HL-60/S4 treated with retinoic acid at 250 ng/mL for 4 days and 3 days (cell line): Measurements from ENCODE around the gene MYL7.
"Not testable (repeated sequence)": the region's sequence is repeated elsewhere in the genome, so short reads cannot be mapped to it uniquely, and the experiment has no call there.

Experiments
- in situ Hi-C: fragments of 300-500 bp; cut with MboI; formaldehyde crosslinking; loops from 2 replicates; pipeline ENCODE4 v1.7.0; 2022; ENCODE audit warnings: low sequenced_read_pairs

MYL7 gene

DNA sequence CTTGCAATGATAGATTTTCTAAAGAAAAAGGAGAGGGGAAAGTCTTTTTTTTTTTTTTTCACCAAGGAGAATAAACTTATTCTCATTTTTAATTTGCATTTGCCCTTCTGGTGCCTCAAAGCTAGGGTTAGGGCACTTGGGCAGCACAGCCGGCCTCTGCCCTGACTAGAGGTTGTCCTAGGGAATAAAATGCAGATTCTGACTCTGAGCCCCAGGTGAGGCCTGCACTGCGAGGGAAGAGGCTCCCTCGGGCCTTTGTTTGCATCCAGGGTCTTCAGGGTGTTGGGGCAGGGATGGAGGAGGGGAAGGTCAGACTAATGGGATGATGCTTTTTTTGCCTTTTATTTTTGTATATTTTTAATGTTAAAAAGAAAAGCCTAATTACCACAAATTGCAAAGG lies 7.8 kb downstream of the MYL7 start:
- in situ Hi-C loops: no loop called here

DNA sequence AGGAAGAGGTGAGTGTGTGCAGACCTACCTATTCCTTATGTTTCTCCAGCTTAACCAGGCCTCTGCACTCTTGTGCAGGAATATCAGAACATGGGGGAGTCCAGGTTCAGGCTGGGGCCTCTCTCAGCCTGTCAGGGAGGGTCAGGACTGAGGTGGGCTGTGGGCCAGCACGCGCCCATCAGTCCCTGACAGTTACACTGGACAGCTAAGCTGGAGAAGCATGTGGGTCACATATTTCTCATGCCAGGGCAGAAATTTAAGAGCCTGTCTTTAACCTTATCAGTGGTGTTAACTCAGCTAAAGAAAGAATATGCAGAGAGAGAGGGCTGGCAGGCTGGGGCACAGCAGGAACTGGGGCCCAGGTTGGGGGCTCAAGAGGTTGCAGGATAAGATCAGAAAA lies 9.1 kb downstream of the MYL7 start:
- in situ Hi-C loops: no loop called here

DNA sequence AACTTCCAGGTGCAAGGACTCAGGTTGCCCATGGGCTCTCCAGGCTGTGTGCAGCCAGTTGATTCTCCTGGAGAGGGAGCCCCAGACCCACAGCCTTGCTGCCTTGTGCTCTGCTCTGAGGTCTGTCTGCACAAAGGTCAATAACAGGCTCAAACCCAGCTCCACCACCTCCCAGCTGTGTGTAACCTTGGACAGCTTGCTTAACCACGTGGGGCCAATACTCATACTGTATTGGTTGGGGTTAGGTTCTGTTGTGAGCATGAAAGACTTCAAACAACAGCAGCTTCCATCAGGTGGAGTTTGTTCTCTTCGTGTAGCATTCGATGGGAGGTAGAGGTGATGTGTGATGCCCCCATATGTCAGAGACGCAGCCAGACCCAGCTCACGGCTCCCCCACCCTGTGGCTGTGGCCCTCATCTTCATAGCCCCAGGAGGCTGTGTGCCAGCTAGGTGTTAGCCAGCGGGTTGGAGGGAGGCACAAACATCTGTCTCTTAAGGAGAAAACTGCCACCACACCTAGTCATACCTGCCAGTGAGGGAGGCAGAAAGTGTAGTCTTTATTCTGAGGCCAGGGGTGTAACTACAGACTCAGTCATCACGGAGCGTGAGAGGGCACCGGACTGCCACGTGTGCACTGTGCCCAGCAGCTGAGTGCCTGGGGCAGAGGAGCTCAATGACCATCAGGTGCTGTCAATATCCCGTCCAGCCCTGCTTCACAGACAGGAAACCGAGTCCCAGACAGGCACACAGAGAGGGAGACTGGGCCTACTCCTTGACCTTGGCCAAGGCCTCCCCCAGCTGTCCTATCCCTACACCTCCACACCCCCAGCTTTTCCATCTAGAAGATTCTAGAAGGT lies 9.7 kb downstream of the MYL7 start:
- in situ Hi-C loops: no loop called here

DNA sequence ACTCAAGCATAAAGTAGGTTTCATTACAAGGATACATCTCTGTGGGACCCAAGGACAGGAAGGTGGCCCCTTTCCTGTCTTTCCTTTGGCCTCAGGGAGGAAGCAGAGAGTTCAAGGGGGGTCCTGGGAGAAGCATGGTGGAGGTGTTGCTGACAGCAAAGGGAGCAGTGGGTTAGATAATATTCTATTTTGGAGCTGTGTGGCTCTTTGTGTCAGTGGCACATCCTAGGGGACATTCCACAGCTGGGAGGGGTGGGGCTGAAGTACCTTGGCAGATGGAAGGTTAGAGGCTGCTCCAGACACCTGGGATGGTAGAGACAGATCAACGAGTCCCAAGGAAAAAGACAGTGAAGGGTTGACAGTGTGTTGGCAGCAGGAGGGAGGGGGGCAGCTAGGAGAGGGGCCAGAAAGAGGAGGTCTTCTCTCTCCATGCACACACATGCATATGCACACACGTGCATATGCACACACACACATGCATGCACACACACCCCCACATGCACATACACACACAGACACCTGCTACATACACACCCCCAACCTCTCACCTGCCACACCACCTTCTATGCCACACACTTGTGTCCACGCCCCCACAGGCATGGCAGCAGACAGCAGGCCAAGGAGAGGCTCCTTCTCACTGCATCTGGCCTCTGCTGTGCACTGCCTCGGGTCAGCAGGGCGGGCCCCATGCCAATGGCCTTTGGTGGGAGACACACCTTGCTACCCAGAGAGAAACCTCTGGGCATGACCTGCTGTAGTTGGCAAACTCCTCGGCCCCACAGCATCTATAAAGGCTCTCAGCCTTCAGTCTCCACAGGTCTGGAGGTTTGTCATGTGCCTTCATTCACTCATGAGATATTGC lies 12.2 kb downstream of the MYL7 start:
- in situ Hi-C loops: no loop called here

DNA sequence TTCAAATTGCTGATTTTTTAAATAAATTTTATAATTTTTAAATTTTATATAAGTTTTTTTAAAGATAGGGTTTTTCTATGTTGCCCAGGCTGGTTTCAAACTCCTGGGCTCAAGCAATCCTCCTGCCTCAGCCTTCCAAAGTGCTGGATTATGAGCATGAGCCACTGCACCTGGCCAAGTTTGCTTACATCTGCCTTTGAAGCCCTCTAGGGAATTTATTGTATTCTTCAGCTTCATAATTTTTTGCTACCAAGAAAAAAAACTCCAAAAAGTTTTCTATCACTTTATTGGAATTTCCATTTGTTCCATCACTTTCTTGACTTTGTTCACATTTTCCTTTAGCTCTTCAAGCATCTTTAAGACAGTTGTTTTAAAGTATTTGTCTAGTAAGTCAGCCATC lies 14.0 kb downstream of the MYL7 start:
- in situ Hi-C loops: no loop called here

DNA sequence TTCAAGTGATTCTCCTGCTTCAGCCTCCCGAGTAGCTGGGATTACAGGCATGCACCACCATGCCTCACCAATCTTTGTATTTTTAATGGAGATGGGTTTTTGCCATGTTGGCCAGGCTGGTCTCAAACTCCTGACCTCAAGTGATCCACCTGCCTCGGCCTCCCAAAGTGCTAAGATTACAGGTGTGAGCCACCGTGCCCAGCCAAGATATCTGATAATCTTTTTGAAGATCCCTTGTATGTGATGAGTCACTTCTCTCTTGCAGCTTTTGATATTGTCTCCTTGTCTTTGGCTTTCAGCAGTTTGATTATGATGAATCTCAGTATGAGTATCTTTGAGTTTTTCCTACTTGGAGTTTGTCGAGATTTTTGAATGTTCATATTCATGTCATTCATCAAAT lies 14.6 kb downstream of the MYL7 start:
- in situ Hi-C loops: not testable (repeated sequence)

- in situ Hi-C loops: no loop called here
These were observed 16.3 kb downstream of the MYL7 start for GRCh38 chr7:44124822-44125202.

GRCh38 chr7:44123190-44124003 lies 17.7 kb downstream of the MYL7 start, which contains the start of gene POLD2:
TSS of gene POLD2 (minus strand) at chr7:44123548. CDS start at chr7:44122053, 1,495 bp downstream.
- in situ Hi-C loops: no loop called here

DNA sequence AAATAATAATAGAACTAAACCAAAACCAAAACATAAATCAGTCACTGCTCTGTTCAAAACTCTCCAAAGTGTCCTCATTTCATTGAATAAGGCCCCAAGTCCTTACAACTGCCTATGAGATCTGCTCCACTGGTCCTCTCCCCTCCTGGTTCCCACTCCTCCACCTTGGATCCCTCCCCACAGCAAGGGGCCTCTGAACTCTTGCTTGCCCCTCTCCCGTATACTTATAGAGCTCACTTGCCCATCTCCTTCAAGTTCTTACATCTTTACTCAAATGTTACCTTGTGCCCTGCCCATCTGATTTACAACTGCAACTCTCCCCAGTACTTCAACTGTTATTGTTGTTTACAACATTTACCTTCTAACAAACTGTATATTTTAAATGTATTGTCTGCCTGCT lies 18.6 kb downstream of the MYL7 start:
- in situ Hi-C loops: no loop called here

DNA sequence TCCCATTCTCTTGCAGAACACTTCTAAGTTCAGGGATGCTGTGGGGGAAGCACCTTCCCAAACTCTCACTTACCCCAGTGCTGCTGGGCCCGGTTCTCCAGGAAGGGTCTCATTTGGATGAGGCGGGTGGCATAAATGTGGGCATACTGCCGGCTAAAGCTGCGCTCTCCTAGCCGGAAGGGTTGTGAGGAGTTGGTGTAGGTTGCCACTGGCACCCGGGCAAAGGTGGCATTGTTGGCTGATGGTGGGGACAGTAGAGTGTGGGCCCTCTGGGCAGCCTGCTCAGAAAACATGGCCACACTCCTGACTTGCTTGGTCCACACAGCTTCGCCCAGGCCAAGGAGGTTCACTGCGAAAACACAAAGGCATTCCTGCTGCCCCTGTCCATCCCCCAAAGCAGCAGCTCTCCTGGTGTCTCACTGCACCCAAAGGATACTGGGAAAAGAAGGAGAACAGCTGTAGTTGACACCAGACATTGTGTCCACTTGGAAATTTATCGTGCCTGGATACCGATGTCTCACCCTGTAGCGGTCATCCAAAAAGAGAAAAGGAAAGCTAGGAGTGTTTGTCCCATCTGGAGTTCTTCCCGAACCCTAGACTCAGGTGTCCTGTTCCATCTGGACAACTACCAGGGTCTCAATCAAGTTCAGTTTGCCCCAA lies 19.2 kb downstream of the MYL7 start:
- in situ Hi-C loops: no loop called here

- in situ Hi-C loops: no loop called here
These were observed 20.7 kb downstream of the MYL7 start for GRCh38 chr7:44120395-44120794.

DNA sequence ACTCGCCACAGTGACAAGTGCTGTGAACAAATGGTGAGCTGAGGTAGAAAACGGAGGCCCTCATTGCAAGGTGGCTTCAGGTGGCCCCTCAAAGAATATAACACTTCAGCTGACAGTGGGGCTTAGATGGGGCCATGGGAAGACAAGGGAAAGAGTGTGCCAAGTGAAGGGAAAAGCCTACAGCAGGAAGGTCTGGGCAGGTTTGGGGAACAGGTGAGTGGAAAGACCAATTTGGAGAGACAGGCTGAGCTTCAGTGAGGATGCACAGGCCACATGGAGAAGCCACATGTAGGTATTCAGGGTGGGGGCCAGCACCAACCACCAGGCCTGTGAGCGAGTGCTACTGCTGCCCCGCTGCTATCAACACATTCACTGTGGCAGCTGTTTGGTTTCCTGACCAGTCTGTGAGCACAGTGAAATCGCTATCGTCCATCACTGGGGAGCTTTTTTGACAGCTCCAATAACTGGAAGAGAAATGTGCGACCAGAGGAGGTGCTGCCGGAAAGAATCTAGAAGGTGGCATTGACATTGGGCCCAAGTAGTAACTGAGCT lies 21.2 kb downstream of the MYL7 start:
- in situ Hi-C loops: no loop called here

- in situ Hi-C loops: no loop called here
These were observed 23.2 kb downstream of the MYL7 start for GRCh38 chr7:44117801-44118429.

GRCh38 chr7:44116789-44117666 lies 24.1 kb downstream of the MYL7 start:
- in situ Hi-C loops: no loop called here

DNA sequence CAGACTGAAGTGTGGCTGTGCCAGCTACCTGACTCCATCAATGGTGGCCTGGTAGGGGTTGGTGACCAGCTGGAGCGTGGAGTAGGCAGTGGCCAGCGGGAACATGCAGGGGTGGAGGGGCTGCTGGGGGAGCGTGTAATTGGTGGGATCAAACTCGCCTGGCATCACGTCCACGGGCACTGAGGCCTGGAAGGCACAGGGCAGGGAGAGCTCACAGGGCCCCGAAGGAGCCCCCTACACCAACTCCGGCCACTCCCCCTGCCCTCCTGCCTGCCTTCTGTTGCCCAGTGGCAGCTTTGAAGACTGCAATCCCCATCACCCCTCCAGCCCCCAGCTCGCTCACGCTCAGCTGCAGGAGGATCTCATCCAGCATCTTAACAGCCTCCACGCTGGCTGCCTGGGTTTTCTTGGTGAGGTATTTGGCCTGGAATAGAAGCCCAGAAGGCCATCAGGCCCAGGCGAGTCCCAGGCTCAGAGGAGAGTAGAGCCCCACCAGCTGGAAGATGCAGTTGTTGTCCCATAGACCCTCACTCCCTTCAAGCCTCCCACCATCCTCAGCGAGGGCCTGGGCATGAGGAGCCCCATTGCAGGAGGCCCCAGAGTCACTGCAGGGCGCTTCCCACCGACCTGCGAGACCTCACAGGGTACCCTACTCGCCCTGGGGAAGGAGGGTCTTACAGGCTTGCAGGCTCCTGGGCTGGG lies 24.9 kb downstream of the MYL7 start:
- in situ Hi-C loops: no loop called here

DNA sequence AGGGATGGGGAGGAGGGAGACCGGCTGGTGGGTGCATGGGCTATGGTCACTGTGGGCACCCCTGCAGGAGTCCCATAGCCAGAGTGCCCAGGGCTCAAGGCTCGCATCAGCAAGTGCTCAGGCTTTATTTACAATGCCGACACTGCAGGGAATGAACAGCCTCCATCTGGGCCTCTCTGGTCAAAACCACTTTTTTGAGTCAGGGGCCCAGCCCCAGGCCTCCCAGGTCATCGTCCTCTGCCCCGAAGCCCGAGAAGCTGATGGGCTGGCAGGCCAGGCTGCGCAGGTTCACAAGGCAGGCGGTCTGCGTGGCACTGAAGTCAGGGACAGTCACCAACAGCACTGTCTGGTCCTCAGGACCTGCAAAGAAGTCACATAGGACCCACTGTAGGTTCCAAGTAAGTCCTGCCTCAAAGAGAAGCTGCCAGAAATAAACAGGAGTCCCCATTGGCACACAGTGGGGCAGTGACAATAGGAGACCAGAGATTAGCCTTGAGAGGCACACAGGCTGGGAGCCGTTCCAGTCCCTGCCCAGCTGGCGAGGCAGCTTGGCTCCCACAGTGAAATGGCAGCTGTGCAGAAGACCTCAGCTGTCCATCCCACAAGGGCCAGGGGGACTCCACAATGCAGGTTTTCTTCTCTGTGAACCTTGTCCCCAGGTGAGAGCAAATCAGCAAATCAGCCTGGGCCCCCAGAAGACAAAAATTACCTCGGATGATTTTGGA lies 26.4 kb downstream of the MYL7 start:
- in situ Hi-C loops: no loop called here

DNA sequence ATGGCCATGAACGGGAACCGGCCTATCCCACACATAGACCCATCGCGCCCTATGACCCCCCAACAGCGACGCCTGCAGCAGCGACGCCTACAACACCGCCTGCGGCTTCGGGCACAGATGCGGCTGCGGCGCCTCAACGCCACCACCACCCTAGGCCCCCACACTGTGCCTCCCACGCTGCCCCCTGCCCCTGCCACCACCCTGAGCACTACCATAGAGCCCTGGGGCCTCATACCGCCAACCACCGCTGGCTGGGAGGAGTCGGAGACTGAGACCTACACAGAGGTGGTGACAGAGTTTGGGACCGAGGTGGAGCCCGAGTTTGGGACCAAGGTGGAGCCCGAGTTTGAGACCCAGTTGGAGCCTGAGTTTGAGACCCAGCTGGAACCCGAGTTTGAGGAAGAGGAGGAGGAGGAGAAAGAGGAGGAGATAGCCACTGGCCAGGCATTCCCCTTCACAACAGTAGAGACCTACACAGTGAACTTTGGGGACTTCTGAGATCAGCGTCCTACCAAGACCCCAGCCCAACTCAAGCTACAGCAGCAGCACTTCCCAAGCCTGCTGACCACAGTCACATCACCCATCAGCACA lies 27.3 kb downstream of the MYL7 start:
- in situ Hi-C loops: no loop called here
